GM15510 (cell line): ENCODE measurements around the gene TKT.

ENCODE experiments used
- POLR2A ChIP-seq: IDR thresholded peaks from 3 replicates; pipeline ENCODE4 v1.6.1; 2011; ENCODE audit warnings: borderline replicate concordance; ENCODE audit not compliant: insufficient read length; ENCODE audit errors: extremely low read depth

Gene TKT

DNA sequence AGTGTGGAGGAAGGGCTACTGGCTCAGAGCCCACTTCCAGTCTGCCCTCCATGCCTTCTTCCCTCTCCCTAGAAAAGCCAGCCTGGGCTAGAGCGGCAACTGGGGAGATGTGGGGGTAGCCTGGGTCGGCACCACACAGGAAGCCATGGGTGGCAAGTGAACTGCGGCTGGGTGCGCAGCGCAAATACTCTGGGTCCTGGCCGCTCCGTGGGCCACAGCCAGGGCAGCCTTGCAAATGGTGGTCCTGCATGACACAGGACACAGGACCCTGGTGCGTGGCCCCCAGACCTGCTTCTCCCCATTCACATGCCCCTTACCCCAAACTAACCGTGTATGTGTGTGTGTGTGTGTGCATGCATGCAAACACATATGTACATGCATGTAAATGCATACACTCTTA is 69.1 kb downstream of the TKT start:
- TF ChIP-seq POLR2A = no peak

DNA sequence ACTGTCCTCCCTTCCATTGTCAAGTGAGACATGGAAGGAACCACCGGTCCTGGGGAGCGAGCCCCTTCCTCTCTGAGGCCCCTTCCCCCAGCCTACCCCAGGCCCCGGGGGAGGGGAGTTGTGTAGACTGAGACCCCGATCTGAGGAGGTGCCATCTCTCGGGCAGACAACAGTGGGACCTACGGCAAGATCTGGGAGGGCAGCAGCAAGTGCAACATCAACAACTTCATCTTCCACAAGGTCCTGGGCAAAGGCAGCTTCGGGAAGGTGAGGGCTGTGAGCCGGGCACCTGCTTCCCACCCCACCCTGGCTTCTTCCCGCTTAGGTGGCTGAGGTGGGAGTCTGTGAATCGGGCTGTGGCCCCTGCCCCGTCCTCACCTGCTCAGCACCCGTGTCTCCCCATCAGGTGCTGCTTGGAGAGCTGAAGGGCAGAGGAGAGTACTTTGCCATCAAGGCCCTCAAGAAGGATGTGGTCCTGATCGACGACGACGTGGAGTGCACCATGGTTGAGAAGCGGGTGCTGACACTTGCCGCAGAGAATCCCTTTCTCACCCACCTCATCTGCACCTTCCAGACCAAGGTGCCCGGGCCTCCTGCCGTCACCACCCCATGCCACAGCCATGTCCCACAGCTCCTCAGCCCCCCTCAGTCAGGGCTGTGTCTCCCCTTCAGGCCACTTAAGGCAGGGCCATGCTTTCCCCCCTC is 69.9 kb downstream of the TKT start:
- TF ChIP-seq POLR2A = no peak

DNA sequence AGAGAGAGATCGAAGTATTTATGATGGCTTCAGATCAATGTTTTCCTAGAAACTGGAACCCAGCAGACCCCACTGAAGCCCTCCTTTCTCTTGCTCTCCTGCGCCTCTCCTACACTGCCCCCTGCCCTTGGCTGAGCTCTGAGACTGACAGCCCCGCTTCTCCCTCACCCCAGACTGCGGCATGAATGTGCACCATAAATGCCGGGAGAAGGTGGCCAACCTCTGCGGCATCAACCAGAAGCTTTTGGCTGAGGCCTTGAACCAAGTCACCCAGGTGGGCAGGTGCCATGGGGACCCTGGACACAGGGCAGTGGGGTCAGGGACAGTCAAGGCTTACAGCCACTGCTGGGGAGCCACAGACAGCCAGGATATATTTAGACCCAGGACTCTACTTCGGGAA is 71.1 kb downstream of the TKT start:
- TF ChIP-seq POLR2A = no peak

DNA sequence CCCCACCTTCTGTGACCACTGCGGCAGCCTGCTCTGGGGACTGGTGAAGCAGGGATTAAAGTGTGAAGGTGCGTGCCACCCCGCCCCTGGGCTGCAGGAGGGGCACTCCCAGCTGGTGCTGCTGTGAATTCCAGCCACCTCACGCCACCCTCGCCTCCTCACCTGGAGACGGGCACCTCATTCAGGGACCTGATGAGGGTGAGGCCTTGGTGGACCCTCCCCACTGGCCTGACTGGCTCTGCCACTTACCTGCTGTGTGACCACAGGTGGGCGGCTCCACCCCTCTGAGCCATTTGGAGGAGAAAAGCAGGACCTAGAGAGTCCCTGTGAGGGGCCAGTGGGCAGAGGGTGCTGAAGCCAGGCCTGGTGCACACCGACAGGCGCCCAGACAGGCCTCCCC is 72.3 kb downstream of the TKT start:
- TF ChIP-seq POLR2A = no peak

DNA sequence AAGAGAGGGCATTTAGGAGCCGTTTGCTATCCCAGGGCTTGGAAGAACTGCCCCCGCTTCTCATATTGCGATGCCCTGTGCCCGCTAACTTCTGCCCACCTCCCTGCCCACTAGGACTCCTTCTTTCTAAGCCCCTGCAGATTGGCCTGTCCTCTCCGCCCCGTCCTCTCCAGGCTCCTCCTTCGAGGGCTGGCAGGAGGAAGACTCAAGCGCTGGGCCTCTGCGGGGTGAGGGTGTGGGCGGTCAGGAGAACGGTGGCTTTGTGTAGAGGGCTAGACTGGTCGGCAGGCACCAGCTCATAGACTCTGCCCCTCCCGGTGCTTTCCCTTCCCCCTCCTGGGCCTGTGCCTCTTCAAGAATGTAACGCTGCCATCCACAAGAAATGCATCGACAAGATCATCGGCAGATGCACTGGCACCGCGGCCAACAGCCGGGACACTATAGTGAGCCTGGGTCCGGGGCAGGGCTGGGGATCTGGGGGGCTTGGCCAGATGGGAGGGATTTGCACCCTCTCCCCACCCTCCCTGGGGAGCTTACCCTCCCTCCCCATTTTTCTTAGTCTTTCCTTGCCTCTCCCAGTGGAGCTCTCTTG is 73.0 kb downstream of the TKT start:
- no peak for TF ChIP-seq POLR2A

DNA sequence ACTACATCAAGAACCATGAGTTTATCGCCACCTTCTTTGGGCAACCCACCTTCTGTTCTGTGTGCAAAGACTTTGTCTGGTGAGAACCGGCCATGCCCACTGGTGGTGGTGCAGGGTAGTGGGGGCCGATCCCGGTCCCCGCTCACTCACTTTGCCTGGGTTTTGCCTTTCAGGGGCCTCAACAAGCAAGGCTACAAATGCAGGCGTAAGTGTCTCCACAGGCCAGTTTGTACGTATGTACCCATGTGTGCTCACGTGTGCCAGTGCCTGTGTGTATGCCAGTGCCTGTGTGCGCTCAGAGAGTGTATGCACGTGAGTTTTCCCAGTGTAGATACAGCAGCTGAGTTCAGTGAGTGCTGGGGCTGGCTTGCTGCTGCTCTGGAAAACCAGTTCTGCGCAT is 74.3 kb downstream of the TKT start:
- TF ChIP-seq POLR2A = no peak

DNA sequence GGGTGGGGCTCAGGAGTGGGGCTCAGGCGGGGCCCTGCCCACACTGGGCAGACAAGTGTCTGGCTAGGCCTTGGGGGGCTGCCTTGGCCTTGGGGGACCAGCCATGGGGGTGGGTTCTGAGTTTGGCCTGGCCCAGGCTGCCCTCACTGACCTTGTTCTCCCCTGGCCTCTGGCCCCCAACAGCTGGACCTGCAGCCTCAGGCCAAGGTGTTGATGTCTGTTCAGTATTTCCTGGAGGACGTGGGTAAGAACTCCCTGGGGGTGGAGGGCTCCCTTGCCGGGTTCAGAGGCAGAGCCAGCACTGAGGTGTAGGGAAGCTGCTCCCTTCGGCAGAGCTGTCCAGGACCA is 74.8 kb downstream of the TKT start:
- TF ChIP-seq POLR2A = no peak

DNA sequence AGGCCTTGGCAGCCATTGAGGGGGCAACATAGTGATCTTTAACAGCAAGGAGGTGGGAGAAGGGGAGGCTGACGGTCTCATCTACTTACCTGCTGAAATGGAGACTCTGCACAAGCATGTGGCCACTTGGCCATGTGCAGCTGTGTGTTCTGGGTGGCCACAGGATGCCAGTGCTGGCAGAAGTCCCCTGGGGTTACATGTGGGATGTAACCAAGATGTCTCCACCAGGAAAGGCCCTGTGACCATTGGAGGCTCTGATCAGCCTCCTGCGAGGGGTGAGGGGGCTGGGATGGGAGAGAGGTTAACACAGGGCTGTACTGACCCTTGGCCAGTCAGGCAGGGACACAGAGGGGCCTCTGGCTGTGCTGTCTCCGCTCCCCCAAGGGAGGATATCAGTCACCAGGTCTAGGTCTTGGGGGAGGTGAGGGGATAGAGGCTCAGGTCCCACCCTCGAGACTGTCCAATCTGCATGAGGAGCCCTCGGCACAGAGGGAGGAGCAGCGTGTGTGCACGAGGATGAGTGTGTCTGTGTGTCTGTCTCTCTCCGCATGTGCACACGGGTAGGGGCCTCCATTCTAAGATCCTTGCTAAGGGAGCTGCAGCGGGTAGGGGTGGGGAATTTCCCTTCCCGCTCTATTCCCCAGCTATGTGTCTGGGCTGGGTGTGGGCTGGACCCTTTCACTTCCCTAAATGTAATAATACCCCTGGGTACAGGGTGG is 75.4 kb downstream of the TKT start:
- TF ChIP-seq POLR2A = peak; percentile 30

DNA sequence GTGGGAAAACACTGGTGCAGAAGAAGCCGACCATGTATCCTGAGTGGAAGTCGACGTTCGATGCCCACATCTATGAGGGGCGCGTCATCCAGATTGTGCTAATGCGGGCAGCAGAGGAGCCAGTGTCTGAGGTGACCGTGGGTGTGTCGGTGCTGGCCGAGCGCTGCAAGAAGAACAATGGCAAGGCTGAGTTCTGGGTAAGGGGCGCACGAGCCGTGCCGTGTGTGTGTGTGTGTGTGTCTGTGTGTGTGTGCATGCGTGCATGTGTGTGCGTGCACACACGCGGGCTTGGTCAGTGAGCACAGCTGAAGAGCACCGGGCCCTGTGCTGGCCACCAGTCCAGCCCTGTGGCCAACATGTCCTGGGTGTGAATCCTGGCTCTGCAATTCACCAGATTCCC is 76.2 kb downstream of the TKT start:
- TF ChIP-seq POLR2A = no peak

DNA sequence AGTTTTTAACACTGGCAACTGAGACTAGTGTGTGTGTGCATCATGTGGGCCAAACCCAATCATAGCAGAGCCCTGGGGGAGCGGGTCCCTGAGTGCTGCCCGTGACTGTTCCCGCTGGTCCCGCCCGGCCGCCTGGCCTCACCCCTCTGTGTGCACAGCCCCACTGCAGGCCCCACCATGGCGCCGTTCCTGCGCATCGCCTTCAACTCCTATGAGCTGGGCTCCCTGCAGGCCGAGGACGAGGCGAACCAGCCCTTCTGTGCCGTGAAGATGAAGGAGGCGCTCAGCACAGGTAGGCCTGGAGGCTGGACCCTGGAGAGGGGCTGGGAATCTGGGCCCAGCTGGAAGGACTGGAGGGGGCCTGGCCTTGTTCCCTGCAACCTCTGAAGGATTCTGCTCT is 77.6 kb downstream of the TKT start:
- TF ChIP-seq POLR2A = no peak

DNA sequence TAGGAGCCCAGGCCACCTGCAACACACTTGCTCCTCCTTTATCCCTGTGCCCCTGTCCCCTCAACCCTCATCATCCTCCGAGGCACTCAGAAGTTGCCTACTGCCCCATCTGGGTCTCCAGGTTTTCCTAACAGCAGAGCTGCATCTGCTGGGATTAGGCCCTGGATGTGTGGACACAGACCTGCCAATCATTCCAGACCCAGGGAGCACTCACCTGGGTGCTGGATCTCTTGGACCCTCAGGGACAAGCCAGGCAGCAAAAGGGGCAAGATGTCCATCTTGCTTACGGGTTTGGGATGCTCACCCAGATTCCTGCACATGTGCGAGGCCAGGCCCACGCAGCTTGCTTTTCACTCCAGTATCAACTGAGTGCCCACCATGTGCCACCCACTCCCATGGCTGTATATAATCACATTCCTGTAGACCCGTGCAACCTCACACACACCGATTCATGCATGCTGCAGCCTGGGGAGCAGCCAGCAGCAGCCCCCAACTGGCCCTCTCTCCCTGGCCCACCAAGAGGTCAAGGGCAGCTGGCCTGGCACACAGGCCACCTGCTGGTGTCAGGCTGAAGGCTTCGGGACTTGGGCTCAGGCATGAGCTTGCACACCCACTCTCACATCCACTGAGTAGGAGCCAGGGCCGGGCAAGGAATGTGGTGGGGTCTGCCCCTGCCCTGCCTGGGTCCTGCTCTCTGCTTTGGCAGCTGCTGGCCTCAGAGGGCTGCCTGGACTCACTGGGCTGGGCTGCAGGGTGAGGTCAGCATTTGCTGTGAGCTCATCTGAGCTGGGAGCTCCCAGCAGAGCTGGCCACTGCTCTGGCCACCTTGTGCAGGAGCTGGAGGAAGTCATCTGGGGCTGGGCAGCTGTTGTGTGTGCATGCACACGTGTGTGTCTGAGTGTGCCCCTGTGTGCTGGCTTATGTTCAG is 79.9 kb downstream of the TKT start:
- TF ChIP-seq POLR2A = no peak
